SW 1271 (cell line): ENCODE measurements around the gene CELF2.

Experiments used
- DNase-seq, 2 experiments: peaks; one replicate each; lab custom pipeline; 2025; lab: John Stamatoyannopoulos, UW

CELF2 gene

GRCh38 chr10:11270858-11271179, 253.1 kb downstream of the CELF2 start:
- DNase-seq: no peak

DNA sequence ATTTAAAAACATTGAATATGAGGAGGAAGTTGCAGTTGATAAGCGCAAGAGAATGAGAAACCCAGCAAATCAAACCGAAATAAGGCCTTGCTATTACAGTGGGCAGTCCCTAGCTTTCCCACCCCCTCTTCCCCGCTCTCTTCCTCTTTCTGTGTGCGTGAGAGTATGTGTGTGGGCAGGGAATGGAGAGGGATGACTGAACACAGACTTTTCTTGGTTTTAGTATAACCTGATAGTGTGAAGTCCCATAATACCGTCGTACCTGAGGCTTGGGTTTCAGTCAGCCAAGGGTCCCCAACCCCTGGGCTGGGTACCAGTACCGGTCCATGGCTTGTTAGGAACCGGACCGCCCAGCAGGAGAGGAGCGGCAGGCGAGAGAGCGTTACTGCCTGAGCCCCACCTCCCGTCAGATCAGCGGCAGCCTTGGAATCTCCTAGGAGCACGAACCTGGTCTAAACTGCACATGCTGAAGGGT, 255.3 kb downstream of the CELF2 start:
- no peak for DNase-seq

- DNase-seq: no peak
These were observed 256.8 kb downstream of the CELF2 start for GRCh38 chr10:11274452-11274851.

- DNase-seq: no peak
These were observed 258.0 kb downstream of the CELF2 start for GRCh38 chr10:11275651-11276050.

DNA sequence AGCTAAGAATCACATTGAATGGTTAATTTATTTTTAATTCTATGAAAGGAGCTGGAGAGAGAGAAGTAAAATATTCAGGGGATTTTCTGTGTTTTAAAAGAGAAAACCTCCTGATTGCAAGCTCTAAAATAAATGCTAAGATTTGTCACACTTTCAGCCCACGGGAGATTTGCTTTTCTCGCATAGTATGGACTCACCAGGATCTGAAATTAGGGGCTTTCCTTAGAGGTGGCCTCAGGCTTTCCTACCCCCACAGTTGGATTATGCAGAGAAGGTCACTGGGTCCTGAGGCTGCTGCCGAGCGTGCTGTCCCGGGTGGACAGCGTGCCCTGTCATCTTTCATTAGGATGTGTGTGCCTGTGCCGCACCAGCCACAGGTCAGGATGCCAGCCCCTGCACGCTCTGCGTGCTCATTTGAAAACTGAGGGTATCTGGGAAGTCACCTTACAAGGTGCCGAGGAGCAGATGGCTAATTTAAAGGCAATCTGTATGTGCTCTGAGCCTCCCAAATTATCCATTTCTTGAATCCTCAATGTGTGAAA, 258.8 kb downstream of the CELF2 start:
- no peak for DNase-seq

GRCh38 chr10:11279314-11279713, 261.6 kb downstream of the CELF2 start:
- DNase-seq: no peak

- DNase-seq: no peak
These were observed 262.7 kb downstream of the CELF2 start for GRCh38 chr10:11280187-11280932.

DNA sequence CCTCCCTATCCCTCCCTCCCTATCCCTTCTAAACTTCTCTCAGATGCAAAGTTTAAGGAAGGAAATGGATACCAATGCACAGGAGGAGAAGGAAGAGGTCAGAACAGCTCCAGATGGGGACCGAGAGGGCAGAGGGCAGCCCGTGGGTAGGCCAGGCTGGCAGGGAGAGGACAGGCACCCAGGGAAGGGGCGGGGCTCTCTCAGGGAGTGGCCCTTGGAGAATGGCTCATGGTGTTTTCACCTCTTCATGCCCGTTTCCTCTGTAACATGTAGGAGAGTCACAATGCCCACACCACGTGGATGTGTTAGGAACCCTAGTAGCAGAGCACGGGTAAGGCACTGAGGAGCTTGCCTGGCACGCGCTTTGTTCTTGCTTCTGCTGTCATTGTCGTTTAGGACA, 264.5 kb downstream of the CELF2 start:
- no peak for DNase-seq

- no peak for DNase-seq
These were observed 265.0 kb downstream of the CELF2 start for GRCh38 chr10:11282661-11283060.

DNA sequence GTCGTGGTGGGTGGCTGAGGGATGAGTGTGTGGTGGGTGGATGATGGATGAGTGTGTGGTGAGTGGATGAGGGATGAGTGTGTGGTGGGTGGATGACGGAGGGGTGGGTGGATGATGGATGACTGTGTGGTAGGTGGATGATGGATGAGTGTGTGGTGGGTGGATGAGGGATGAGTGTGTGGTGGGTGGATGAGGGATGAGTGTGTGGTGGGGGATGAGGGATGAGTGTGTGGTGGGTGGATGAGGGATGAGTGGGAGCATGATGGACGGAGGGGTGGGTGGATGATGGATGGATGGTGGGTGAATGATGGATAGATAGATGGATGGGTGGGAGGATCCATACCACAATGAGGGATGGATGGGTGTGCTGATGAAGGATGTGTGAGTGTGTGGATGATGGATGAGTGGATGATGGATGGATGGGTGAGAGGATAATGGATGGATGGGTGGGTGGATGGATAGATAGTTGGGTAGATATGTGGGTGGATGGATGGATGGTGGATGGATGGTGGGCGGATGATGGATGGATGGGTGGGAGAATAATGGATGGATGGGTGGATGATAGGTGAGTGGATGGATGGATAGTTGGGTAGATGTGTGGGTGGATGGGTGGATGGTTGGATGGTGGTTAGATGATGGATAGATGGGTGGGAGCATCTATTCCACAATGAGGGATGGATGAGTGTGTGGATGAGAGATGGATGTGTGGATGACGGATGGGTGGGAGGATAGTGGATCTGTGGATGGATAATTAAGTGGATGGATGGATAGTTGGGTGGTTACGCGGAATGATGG, 266.8 kb downstream of the CELF2 start:
- DNase-seq: no peak

DNA sequence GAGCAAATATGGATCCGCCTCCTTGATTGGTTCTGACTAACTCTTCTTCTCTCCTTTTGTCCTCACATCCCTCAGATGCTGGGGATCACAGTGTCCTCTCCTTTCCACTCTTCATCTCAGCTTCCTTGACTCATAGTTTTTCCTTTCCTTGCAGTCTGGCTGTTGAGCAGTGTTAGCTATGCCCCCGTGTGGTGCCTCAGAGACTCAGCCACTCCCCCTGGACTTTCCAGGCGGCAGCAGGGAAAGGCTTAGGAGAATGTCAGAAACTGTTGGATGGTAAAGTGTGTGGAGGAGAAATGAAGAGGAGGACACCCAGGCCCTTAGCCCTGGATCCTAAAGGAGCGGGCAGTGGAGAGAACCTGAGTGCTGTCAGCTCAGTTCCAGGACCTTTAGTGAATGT, 267.5 kb downstream of the CELF2 start:
- DNase-seq: peak in 1 of 2 experiments; percentile 16

DNA sequence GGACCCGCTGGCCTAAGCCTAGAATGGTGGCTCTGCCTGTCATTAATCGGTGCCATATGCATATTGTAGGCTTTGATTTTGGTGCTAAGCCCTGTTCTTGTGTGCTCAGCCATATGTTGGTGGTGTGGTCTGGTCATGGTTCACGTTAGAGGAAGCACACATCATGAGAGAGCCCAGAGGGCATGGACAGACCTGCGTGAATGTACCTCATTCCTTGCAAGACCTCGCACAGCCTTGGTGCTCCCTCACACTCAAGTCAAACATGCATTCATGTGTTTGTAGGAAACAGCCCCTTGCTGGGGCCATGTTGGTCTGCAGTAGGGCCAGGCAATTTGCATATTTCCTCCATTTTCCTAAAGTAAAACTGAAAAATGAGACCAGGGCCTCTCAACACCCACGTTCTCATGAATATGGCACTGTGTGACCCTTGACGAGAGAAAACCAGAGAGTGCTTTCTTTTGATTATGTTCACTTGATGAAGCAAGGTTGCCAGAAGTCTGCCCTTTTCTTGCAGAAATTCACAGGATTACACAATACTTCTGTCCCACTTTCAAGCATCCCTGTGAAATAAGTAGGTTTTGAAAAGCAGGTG, 268.7 kb downstream of the CELF2 start:
- DNase-seq: no peak

DNA sequence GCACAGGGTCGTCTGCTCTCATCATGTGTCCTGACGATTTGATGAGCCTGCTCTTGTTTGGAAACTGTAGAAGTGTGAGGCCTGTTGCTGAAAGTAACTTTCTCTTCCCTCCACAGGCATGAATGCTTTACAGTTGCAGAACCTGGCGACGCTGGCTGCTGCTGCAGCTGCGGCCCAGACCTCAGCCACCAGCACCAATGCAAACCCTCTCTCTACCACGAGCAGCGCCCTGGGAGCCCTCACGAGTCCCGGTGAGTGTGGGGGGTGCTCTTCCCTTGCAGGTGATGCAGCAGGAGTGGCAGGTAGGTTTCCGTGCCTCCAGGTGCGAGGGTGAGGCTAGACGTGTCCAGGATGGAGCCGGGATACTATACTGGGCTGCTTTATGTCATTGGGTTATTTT, 270.6 kb downstream of the CELF2 start:
- DNase-seq: no peak

- DNase-seq: no peak
These were observed 272.7 kb downstream of the CELF2 start for GRCh38 chr10:11290156-11290890.

- DNase-seq: no peak
These were observed 275.1 kb downstream of the CELF2 start for GRCh38 chr10:11292576-11293302.

- no peak for DNase-seq
These were observed 275.7 kb downstream of the CELF2 start for GRCh38 chr10:11293332-11293731.

GRCh38 chr10:11294831-11295450, 277.3 kb downstream of the CELF2 start:
- no peak for DNase-seq

- no peak for DNase-seq
These were observed 277.8 kb downstream of the CELF2 start for GRCh38 chr10:11295492-11295891.

- no peak for DNase-seq
These were observed 279.5 kb downstream of the CELF2 start for GRCh38 chr10:11297136-11297535.

GRCh38 chr10:11298116-11298515, 280.4 kb downstream of the CELF2 start:
- DNase-seq: no peak

- DNase-seq: no peak
These were observed 281.5 kb downstream of the CELF2 start for GRCh38 chr10:11299125-11299524.
